Gastroesophageal sphincter (tissue), 3 donors: ENCODE data around the gene UGCG.

Experiments
- CTCF ChIP-seq, 4 experiments: fragments of 200-600 bp in 2 of 4; fragments of 450-650 bp in 2 of 4; sonication (generic) in 1 of 4; IDR thresholded peaks; one replicate each; pipeline ENCODE4 v1.5.1; 2017 to 2019; ENCODE audit warnings: antibody characterized with exemption in 4 of 4, mild to moderate bottlenecking in 2 of 4, moderate library complexity in 2 of 4
- EP300 ChIP-seq: sonication (generic); formaldehyde crosslinking; IDR thresholded peaks from one replicate; pipeline ENCODE4 v1.6.1; 2017; ENCODE audit warnings: antibody characterized with exemption, mild to moderate bottlenecking
- POLR2A ChIP-seq, 2 donors: fragments of 450-650 bp; IDR thresholded peaks; one replicate each; pipeline ENCODE4 v1.6.1; 2017; ENCODE audit warnings: antibody characterized with exemption in 2 of 2, mild to moderate bottlenecking in 2 of 2, moderate library complexity in 1 of 2
- POLR2AphosphoS5 ChIP-seq: sonication (generic); formaldehyde crosslinking; IDR thresholded peaks from one replicate; pipeline ENCODE4 v1.6.1; 2017; ENCODE audit warnings: antibody characterized with exemption

- TF ChIP-seq POLR2A (IDR thresholded peaks at IDR 0.05) (no peak), CTCF (IDR thresholded peaks at IDR 0.05) (no peak), EP300 (no peak), POLR2AphosphoS5 (no peak)
Observed at GRCh38 chr9:111913159-111913558, 16.5 kb downstream of the UGCG start.
